Endothelial cell of umbilical vein (primary cell): ENCODE results near the gene PRIMPOL. TPM values are rescaled to one million over a fixed set of nuclear protein-coding genes. Genes with fewer than 3 reads are reported as not detected.

Source experiments
- BruUV-seq: library from RNA; stranded (reverse); fragments of 400-500 nt; replicated peaks from 2 replicates; lab custom pipeline; 2021; lab: Mats Ljungman, UMichigan
- CTCF ChIA-PET: fragments of 300-600, 350-600 bp; sonication (Branson Sonifier 250); formaldehyde crosslinking; loops from one replicate; lab custom pipeline; 2021; ENCODE audit warnings: antibody characterized with exemption, inconsistent platforms; lab: Charles Lee
- POLR2A ChIA-PET: fragments of 300-600, 350-600 bp; sonication (Branson Sonifier 250); formaldehyde crosslinking; loops from one replicate; lab custom pipeline; 2021; ENCODE audit warnings: antibody characterized with exemption, inconsistent platforms; lab: Charles Lee
- DNase-seq: peaks from one replicate; pipeline ENCODE4 v3.0.0-alpha.2; 2011; ENCODE audit warnings: low read depth, low spot score
- FAIRE-seq: peaks from 2 replicates; lab custom pipeline; 2011; peaks lifted over from hg19 to GRCh38; lab: Jason Lieb, UNC
- H2AFZ ChIP-seq: 2 replicates; pipeline ENCODE4 v1.6.0; 2012; ENCODE audit warnings: low read depth, low read length, control low read depth, inconsistent platforms
- H3K27ac ChIP-seq: 2 replicates; pipeline ENCODE4 v1.5.1; 2011; ENCODE audit warnings: low read depth, mild to moderate bottlenecking, control low read depth, low read length, moderate library complexity; ENCODE audit not compliant: insufficient read depth
- H3K27me3 ChIP-seq, 2 experiments: 2 replicates each; pipeline versions ENCODE4 v1.6.0 to v1.6.1; 2011; ENCODE audit warnings: low read length in 2 of 2, mixed read lengths in 1 of 2; ENCODE audit not compliant: control insufficient read depth in 2 of 2, insufficient read depth in 2 of 2
- H3K36me3 ChIP-seq, 2 experiments: 2 replicates in 1 of 2; 3 replicates in 1 of 2; pipeline ENCODE4 v1.5.1; 2011; ENCODE audit warnings: low read length in 2 of 2, mild to moderate bottlenecking in 1 of 2, moderate library complexity in 1 of 2; ENCODE audit not compliant: control insufficient read depth in 2 of 2, insufficient read depth in 2 of 2; ENCODE audit errors: extremely low read depth in 1 of 2
- H3K4me1 ChIP-seq: 3 replicates; pipeline ENCODE4 v1.5.1; 2011; ENCODE audit warnings: mild to moderate bottlenecking, low read length; ENCODE audit not compliant: control insufficient read depth, insufficient read depth; ENCODE audit errors: extremely low read depth
- H3K4me2 ChIP-seq: 2 replicates; pipeline ENCODE4 v1.6.1; 2011; ENCODE audit warnings: low read length, control low read depth, mixed read lengths; ENCODE audit not compliant: insufficient read depth
- H3K4me3 ChIP-seq, 3 experiments: fragments of 200-600 bp in 1 of 3; sonication (generic), shearing (Covaris generic) in 1 of 3; replicated peaks in 1 of 3; 2 replicates each; pipeline ENCODE4 v1.5.1; 2011 to 2016; ENCODE audit warnings: control low read depth in 3 of 3, low read length in 3 of 3, mild to moderate bottlenecking in 2 of 3, inconsistent platforms in 1 of 3, low read depth in 1 of 3, moderate library complexity in 1 of 3; ENCODE audit not compliant: insufficient read depth in 1 of 3
- H3K79me2 ChIP-seq: 2 replicates; pipeline ENCODE4 v1.6.0; 2012; ENCODE audit warnings: low read length, inconsistent platforms; ENCODE audit not compliant: control insufficient read depth, insufficient read depth
- H3K9ac ChIP-seq: replicated peaks from 2 replicates; pipeline ENCODE3; 2011; ENCODE audit warnings: low read length, control low read depth; ENCODE audit not compliant: insufficient read depth; ENCODE audit errors: extremely low read depth
- H3K9me1 ChIP-seq: replicated peaks from 3 replicates; pipeline ENCODE4 v1.6.0; 2011; ENCODE audit warnings: mild to moderate bottlenecking, low read length; ENCODE audit not compliant: control insufficient read depth, insufficient read depth; ENCODE audit errors: extremely low read depth
- H3K9me3 ChIP-seq: replicated peaks from 2 replicates; pipeline ENCODE4 v1.5.1; 2012; ENCODE audit warnings: low read length, inconsistent platforms; ENCODE audit not compliant: control insufficient read depth, insufficient read depth
- H4K20me1 ChIP-seq: replicated peaks from 2 replicates; pipeline ENCODE3; 2011; ENCODE audit warnings: mild to moderate bottlenecking, low read length; ENCODE audit not compliant: control insufficient read depth, insufficient read depth; ENCODE audit errors: extremely low read depth
- EZH2 ChIP-seq: IDR thresholded peaks from 2 replicates; pipeline ENCODE4 v1.6.1; 2012; ENCODE audit warnings: borderline replicate concordance, low read depth, mild to moderate bottlenecking, moderate library complexity, low read length, inconsistent platforms; ENCODE audit not compliant: severe bottlenecking
- FOS ChIP-seq: IDR thresholded peaks from 2 replicates; pipeline ENCODE4 v1.6.1; 2011; ENCODE audit warnings: mild to moderate bottlenecking, low read length, moderate library complexity, borderline replicate concordance; ENCODE audit not compliant: insufficient read depth
- GATA2 ChIP-seq: IDR thresholded peaks from 2 replicates; pipeline ENCODE4 v1.7.0; 2011; ENCODE audit warnings: low read depth, mild to moderate bottlenecking, moderate library complexity, mixed read lengths, low read length; ENCODE audit not compliant: insufficient read length, insufficient read depth
- JUN ChIP-seq: IDR thresholded peaks from 2 replicates; pipeline ENCODE4 v1.6.1; 2011; ENCODE audit warnings: borderline replicate concordance, low read depth; ENCODE audit not compliant: insufficient read length, insufficient read depth
- MAX ChIP-seq: IDR thresholded peaks from 2 replicates; pipeline ENCODE4 v1.6.1; 2011; ENCODE audit not compliant: insufficient read depth, insufficient read length
- MYC ChIP-seq: IDR thresholded peaks from one replicate; pipeline ENCODE4 v1.6.1; 2011; ENCODE audit warnings: mild to moderate bottlenecking, low read depth, low read length
- POLR2A ChIP-seq: IDR thresholded peaks from 2 replicates; pipeline ENCODE4 v1.6.1; 2012; ENCODE audit warnings: low read depth, mild to moderate bottlenecking, control low read depth, low read length
- POLR2AphosphoS5 ChIP-seq: IDR thresholded peaks from 2 replicates; pipeline ENCODE4 v1.6.1; 2012; ENCODE audit warnings: low read depth, mild to moderate bottlenecking, control low read depth, low read length, moderate library complexity; ENCODE audit not compliant: insufficient read depth
- dilution Hi-C: fragments of 300-500 bp; cut with MboI; formaldehyde crosslinking; loops from one replicate; pipeline ENCODE4 v1.15.0; 2019; ENCODE audit warnings: low sequenced_read_pairs; ENCODE audit not compliant: extremely low pct_ligation_motif_present
- intact Hi-C: fragments of 100-400 bp; cut with micrococcal nuclease; formaldehyde crosslinking; loops from one replicate; pipeline ENCODE4 v1.10.0; 2022
- polyA plus RNA-seq, 4 experiments: library from polyadenylated mRNA; depleted of rRNA in 3 of 4; stranded (reverse) in 3 of 4; unstranded in 1 of 4; fragments of >200 nt; gene quantifications; 2 replicates each; pipeline versions ENCODE4 v1.2.1 to v1.2.3, GENCODE V29; 2011 to 2012; ENCODE audit warnings: missing spikeins in 1 of 4
- total RNA-seq: library from RNA; stranded (reverse); gene quantifications from 2 replicates; pipeline ENCODE4 v1.2.3, GENCODE V29; 2021
- TF ChIP-seq, protein P1 (sequence below), 2 donors: IDR thresholded peaks; 1 replicate in 1 of 2; 2 replicates in 1 of 2; pipeline ENCODE4 v1.5.1; 2011; ENCODE audit warnings: low read length in 2 of 2, mild to moderate bottlenecking in 2 of 2, moderate library complexity in 2 of 2, control low read depth in 1 of 2, inconsistent platforms in 1 of 2, low read depth in 1 of 2; ENCODE audit not compliant: insufficient read depth in 1 of 2; ENCODE audit errors: extremely low read depth in 1 of 2

PRIMPOL gene
- total and polyA plus RNA-seq, 2 donors (not counting 3 experiments of a cell fraction or from before 2014, with no cell fraction given), result 5.9 to 11.1 TPM

DNA sequence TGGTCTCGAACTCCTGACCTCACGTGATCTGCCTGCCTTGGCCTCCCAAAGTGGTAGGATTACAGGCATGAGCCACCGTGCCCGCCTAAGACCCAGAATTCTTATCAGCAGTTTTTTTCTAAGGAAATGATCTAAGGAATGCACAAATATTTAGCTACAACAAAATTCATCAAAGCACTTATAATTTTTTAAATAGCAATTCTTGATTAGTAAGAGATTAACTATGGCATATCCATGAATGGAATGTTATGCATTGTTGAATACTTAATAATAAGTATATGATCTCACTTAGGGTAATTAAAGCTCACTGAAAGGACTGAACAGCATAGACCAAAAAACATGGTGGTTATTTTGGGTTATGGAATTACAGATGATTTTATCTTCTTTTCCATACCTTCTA lies 66.0 kb downstream of the PRIMPOL start:
- BruUV-seq, result no TSS peak
- H3K27me3 ChIP-seq, result no peaks in the 10 kb centered on the region
- no peaks in the 10 kb centered on the region for H3K9me1 ChIP-seq
- H3K4me3 ChIP-seq, result no peak overlapping the region
- no peak for TF ChIP-seq EZH2
- no peak for TF ChIP-seq POLR2A
- no peak for TF ChIP-seq POLR2AphosphoS5
- TF ChIP-seq MAX, result no peak
- TF ChIP-seq JUN, result no peak
- no peak for TF ChIP-seq MYC
- no peak for TF ChIP-seq GATA2
- TF ChIP-seq FOS, result no peak
- TF ChIP-seq, protein P1, sequence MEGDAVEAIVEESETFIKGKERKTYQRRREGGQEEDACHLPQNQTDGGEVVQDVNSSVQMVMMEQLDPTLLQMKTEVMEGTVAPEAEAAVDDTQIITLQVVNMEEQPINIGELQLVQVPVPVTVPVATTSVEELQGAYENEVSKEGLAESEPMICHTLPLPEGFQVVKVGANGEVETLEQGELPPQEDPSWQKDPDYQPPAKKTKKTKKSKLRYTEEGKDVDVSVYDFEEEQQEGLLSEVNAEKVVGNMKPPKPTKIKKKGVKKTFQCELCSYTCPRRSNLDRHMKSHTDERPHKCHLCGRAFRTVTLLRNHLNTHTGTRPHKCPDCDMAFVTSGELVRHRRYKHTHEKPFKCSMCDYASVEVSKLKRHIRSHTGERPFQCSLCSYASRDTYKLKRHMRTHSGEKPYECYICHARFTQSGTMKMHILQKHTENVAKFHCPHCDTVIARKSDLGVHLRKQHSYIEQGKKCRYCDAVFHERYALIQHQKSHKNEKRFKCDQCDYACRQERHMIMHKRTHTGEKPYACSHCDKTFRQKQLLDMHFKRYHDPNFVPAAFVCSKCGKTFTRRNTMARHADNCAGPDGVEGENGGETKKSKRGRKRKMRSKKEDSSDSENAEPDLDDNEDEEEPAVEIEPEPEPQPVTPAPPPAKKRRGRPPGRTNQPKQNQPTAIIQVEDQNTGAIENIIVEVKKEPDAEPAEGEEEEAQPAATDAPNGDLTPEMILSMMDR (IDR thresholded peaks at IDR 0.05; ENCODE audit: extremely low read depth in 1 of 2, insufficient read depth in 1 of 2, low read depth in 1 of 2, low read length in 2 of 2), result no peak
- H3K9me3 ChIP-seq, result no peaks in the 10 kb centered on the region
- intact Hi-C loops, result no loop called here
- no peak overlapping the region for H2AFZ ChIP-seq
- no peak for DNase-seq
- CTCF ChIA-PET, result interaction anchor here (1.0 kb wide), 1 partner anchor 30 kb away, joined by 3 read pairs; no protein-coding TSS in a partner anchor
- H3K4me2 ChIP-seq, result no peak overlapping the region
- H3K9ac ChIP-seq, result no peak overlapping the region
- H3K27ac ChIP-seq, result no peak overlapping the region
- dilution Hi-C loops, result no loop called here
- H3K79me2 ChIP-seq, result peaks cover 8% of the 10 kb centered on the region
- POLR2A ChIA-PET, result no interaction called here
- H3K36me3 ChIP-seq, result peaks cover 0 to 11% of the 10 kb centered on the region in 2 experiments
- H3K4me1 ChIP-seq, result no peaks in the 10 kb centered on the region
- no peaks in the 10 kb centered on the region for H4K20me1 ChIP-seq
- FAIRE-seq, result no peak
